AG09319 (cell line): Measurements from ENCODE around the gene NYAP1.
"Not testable (repeated sequence)": the region's sequence is repeated elsewhere in the genome, so short reads cannot be mapped to it uniquely, and the experiment has no call there.

Source experiments
- DNase-seq: peaks from one replicate; pipeline ENCODE4 v3.0.0-alpha.2; 2010; ENCODE audit warnings: low read depth; ENCODE audit errors: extremely low read depth
- CTCF ChIP-seq: IDR thresholded peaks from 2 replicates; pipeline ENCODE4 v1.5.1; 2011; ENCODE audit warnings: low read depth, mild to moderate bottlenecking, inconsistent platforms, low read length, moderate library complexity

Gene NYAP1

GRCh38 chr7:100441641-100442535, 41.8 kb upstream of the NYAP1 start:
- no peak for DNase-seq
- no peak for TF ChIP-seq CTCF

GRCh38 chr7:100443096-100443840, 40.5 kb upstream of the NYAP1 start:
- no peak for DNase-seq
- TF ChIP-seq CTCF: no peak

- DNase-seq: no peak
- no peak for TF ChIP-seq CTCF
These were observed 39.1 kb upstream of the NYAP1 start for GRCh38 chr7:100444311-100445278.

- no peak for DNase-seq
- TF ChIP-seq CTCF: no peak
These were observed 37.7 kb upstream of the NYAP1 start for GRCh38 chr7:100446040-100446439.

GRCh38 chr7:100447363-100447762, 36.4 kb upstream of the NYAP1 start:
- not testable (repeated sequence) for DNase-seq

- no peak for TF ChIP-seq CTCF
- no peak for DNase-seq
These were observed 34.4 kb upstream of the NYAP1 start for GRCh38 chr7:100449190-100449795.

- no peak for DNase-seq
- TF ChIP-seq CTCF: no peak
These were observed 31.2 kb upstream of the NYAP1 start for GRCh38 chr7:100452513-100452912.

GRCh38 chr7:100453854-100454253, 29.9 kb upstream of the NYAP1 start:
- DNase-seq: not testable (repeated sequence)
